Mesendoderm (in vitro differentiated cells): ENCODE results near the gene GAL.

Source experiments
- DNase-seq: peaks from one replicate; pipeline ENCODE4 v3.0.0; 2013
- H2AK5ac ChIP-seq: 2 replicates; pipeline ENCODE4 v1.6.1; 2013; ENCODE audit warnings: low read length, inconsistent platforms
- H2BK120ac ChIP-seq: 2 replicates; pipeline ENCODE4 v1.6.1; 2013; ENCODE audit warnings: low read depth, mild to moderate bottlenecking, low read length, moderate library complexity, mixed read lengths
- H2BK15ac ChIP-seq: replicated peaks from 2 replicates; pipeline ENCODE4 v1.6.1; 2013; ENCODE audit warnings: low read depth, mild to moderate bottlenecking, moderate library complexity
- H2BK5ac ChIP-seq: 2 replicates; pipeline ENCODE4 v1.6.1; 2013; ENCODE audit warnings: low read length, inconsistent platforms
- H3K18ac ChIP-seq: 2 replicates; pipeline ENCODE4 v1.6.1; 2013; ENCODE audit warnings: mild to moderate bottlenecking, low read length, mixed read lengths
- H3K23ac ChIP-seq: one replicate; pipeline ENCODE4 v1.6.1; 2013; ENCODE audit warnings: low read length
- H3K27ac ChIP-seq: 2 replicates; pipeline ENCODE4 v1.5.1; 2013; ENCODE audit warnings: low read depth, mild to moderate bottlenecking, inconsistent platforms, low read length, moderate library complexity
- H3K27me3 ChIP-seq: 2 replicates; pipeline ENCODE4 v1.6.1; 2013; ENCODE audit warnings: low read length, control low read depth, mild to moderate bottlenecking, inconsistent platforms; ENCODE audit not compliant: insufficient read depth, poor library complexity
- H3K36me3 ChIP-seq: 2 replicates; pipeline ENCODE4 v1.6.1; 2013; ENCODE audit warnings: low read length, inconsistent platforms; ENCODE audit not compliant: control insufficient read depth, insufficient read depth
- H3K4ac ChIP-seq: one replicate; pipeline ENCODE4 v1.6.1; 2013; ENCODE audit warnings: low read depth, mild to moderate bottlenecking, low read length, moderate library complexity
- H3K4me1 ChIP-seq: 2 replicates; pipeline ENCODE4 v1.6.1; 2013; ENCODE audit warnings: low read depth, low read length, inconsistent platforms; ENCODE audit not compliant: control insufficient read depth
- H3K4me2 ChIP-seq: 2 replicates; pipeline ENCODE4 v1.6.1; 2013; ENCODE audit warnings: low read length
- H3K4me3 ChIP-seq: 2 replicates; pipeline ENCODE4 v1.5.1; 2013; ENCODE audit warnings: mild to moderate bottlenecking, low read length
- H3K56ac ChIP-seq: one replicate; pipeline ENCODE4 v1.6.1; 2013; ENCODE audit warnings: low read length
- H3K79me1 ChIP-seq: 2 replicates; pipeline ENCODE4 v1.6.1; 2013; ENCODE audit warnings: low read length, inconsistent platforms
- H3K79me2 ChIP-seq: 2 replicates; pipeline ENCODE4 v1.6.1; 2013; ENCODE audit warnings: mild to moderate bottlenecking, low read length; ENCODE audit not compliant: control insufficient read depth, insufficient read depth
- H3K9ac ChIP-seq: 2 replicates; pipeline ENCODE4 v1.6.1; 2013; ENCODE audit warnings: low read length, inconsistent platforms
- H4K5ac ChIP-seq: one replicate; pipeline ENCODE4 v1.6.1; 2013; ENCODE audit warnings: low read length
- H4K8ac ChIP-seq: one replicate; pipeline ENCODE4 v1.6.1; 2013; ENCODE audit warnings: low read depth, mild to moderate bottlenecking, control low read depth, low read length, moderate library complexity
- WGBS: extraction: QIAGEN DNeasy Blood & Tissue Kit; methylation state at CpG from one replicate; pipeline ENCODE4 v1.1.7; 2013; ENCODE audit warnings: low lambda C conversion rate, missing lambda C conversion rate; ENCODE audit not compliant: insufficient coverage; ENCODE audit errors: extremely low coverage; 5-methylcytosine and 5-hydroxymethylcytosine counted together

GAL gene

GRCh38 chr11:68715456-68716122 is 31.2 kb downstream of the GAL start:
- Histone ChIP-seq H3K27me3 (no peaks in the 10 kb centered on the region), H2AK5ac (no peak overlapping the region), H3K4me2 (no peak overlapping the region), H2BK5ac (no peak overlapping the region), H4K8ac (no peak overlapping the region), H3K18ac (no peak overlapping the region), H3K79me2 (no peaks in the 10 kb centered on the region), H2BK15ac (no peak overlapping the region), H3K36me3 (no peaks in the 10 kb centered on the region), H3K56ac (peak overlapping the region; percentile 18), H2BK120ac (no peak overlapping the region), H3K9ac (no peak overlapping the region), H3K4me3 (no peak overlapping the region), H4K5ac (no peak overlapping the region), H3K23ac (no peak overlapping the region), H3K4ac (no peak overlapping the region), H3K79me1 (no peaks in the 10 kb centered on the region), H3K4me1 (peaks cover 2% of the 10 kb centered on the region), H3K27ac (no peak overlapping the region)
- DNase-seq: no peak
- no CpG with 5 or more reads among the region's 11 CpGs for WGBS

GRCh38 chr11:68721075-68721474 is 36.7 kb downstream of the GAL start:
- no CpG with 5 or more reads among the region's 2 CpGs for WGBS
- Histone ChIP-seq H3K4me3 (no peak overlapping the region), H3K23ac (no peak overlapping the region), H3K56ac (no peak overlapping the region), H3K4me1 (no peaks in the 10 kb centered on the region), H2BK15ac (no peak overlapping the region), H4K8ac (no peak overlapping the region), H3K36me3 (no peaks in the 10 kb centered on the region), H3K9ac (no peak overlapping the region), H2AK5ac (no peak overlapping the region), H2BK5ac (no peak overlapping the region), H2BK120ac (no peak overlapping the region), H3K79me1 (no peaks in the 10 kb centered on the region), H3K4me2 (no peak overlapping the region), H3K18ac (no peak overlapping the region), H4K5ac (no peak overlapping the region), H3K4ac (no peak overlapping the region), H3K79me2 (no peaks in the 10 kb centered on the region), H3K27me3 (no peaks in the 10 kb centered on the region), H3K27ac (no peak overlapping the region)
- DNase-seq: no peak

- Histone ChIP-seq H3K56ac (no peak overlapping the region), H3K27ac (no peak overlapping the region), H3K4me1 (no peaks in the 10 kb centered on the region), H3K23ac (no peak overlapping the region), H3K36me3 (no peaks in the 10 kb centered on the region), H3K4ac (no peak overlapping the region), H3K79me1 (no peaks in the 10 kb centered on the region), H2BK5ac (no peak overlapping the region), H3K79me2 (no peaks in the 10 kb centered on the region), H4K8ac (no peak overlapping the region), H3K9ac (no peak overlapping the region), H2BK120ac (no peak overlapping the region), H4K5ac (no peak overlapping the region), H3K18ac (no peak overlapping the region), H3K27me3 (no peaks in the 10 kb centered on the region), H2AK5ac (no peak overlapping the region), H2BK15ac (no peak overlapping the region), H3K4me3 (no peak overlapping the region), H3K4me2 (no peak overlapping the region)
- DNase-seq: no peak
- no CpG with 5 or more reads among the region's 1 CpG for WGBS
These were observed 37.8 kb downstream of the GAL start for GRCh38 chr11:68722143-68722542.

- no peaks in the 10 kb centered on the region for H3K36me3 ChIP-seq
- H3K79me1 ChIP-seq: no peaks in the 10 kb centered on the region
- no peak overlapping the region for H2BK5ac ChIP-seq
- no peak overlapping the region for H3K4me3 ChIP-seq
- H2BK120ac ChIP-seq: no peak overlapping the region
- no peaks in the 10 kb centered on the region for H3K4me1 ChIP-seq
- WGBS: no CpG with 5 or more reads among the region's 4 CpGs
- no peak overlapping the region for H4K5ac ChIP-seq
- H2AK5ac ChIP-seq: no peak overlapping the region
- no peaks in the 10 kb centered on the region for H3K27me3 ChIP-seq
- H3K9ac ChIP-seq: no peak overlapping the region
- H3K56ac ChIP-seq: no peak overlapping the region
- DNase-seq: peak; percentile 10
- H2BK15ac ChIP-seq: no peak overlapping the region
- no peak overlapping the region for H3K23ac ChIP-seq
- no peak overlapping the region for H3K18ac ChIP-seq
- H3K27ac ChIP-seq: no peak overlapping the region
- H4K8ac ChIP-seq: no peak overlapping the region
- no peak overlapping the region for H3K4me2 ChIP-seq
- H3K4ac ChIP-seq: no peak overlapping the region
- H3K79me2 ChIP-seq: no peaks in the 10 kb centered on the region
These were observed 39.9 kb downstream of the GAL start for GRCh38 chr11:68724293-68724692.

GRCh38 chr11:68727783-68728182 is 43.4 kb downstream of the GAL start:
- no peaks in the 10 kb centered on the region for H3K79me2 ChIP-seq
- no peak overlapping the region for H3K9ac ChIP-seq
- no peak overlapping the region for H2AK5ac ChIP-seq
- H2BK5ac ChIP-seq: no peak overlapping the region
- H3K56ac ChIP-seq: no peak overlapping the region
- no peak overlapping the region for H3K27ac ChIP-seq
- no peak overlapping the region for H2BK120ac ChIP-seq
- no peak overlapping the region for H4K8ac ChIP-seq
- no peaks in the 10 kb centered on the region for H3K27me3 ChIP-seq
- peak; percentile 17 for DNase-seq
- H3K4ac ChIP-seq: no peak overlapping the region
- no CpG with 5 or more reads among the region's 6 CpGs for WGBS
- H3K36me3 ChIP-seq: no peaks in the 10 kb centered on the region
- H3K4me2 ChIP-seq: no peak overlapping the region
- H3K4me3 ChIP-seq: no peak overlapping the region
- H2BK15ac ChIP-seq: no peak overlapping the region
- no peak overlapping the region for H3K23ac ChIP-seq
- H3K4me1 ChIP-seq: no peaks in the 10 kb centered on the region
- H3K79me1 ChIP-seq: no peaks in the 10 kb centered on the region
- no peak overlapping the region for H3K18ac ChIP-seq
- no peak overlapping the region for H4K5ac ChIP-seq

- Histone ChIP-seq H2BK120ac (no peak overlapping the region), H2AK5ac (no peak overlapping the region), H4K5ac (no peak overlapping the region), H3K27ac (no peak overlapping the region), H3K79me2 (no peaks in the 10 kb centered on the region), H2BK15ac (no peak overlapping the region), H3K4me3 (no peak overlapping the region), H3K9ac (no peak overlapping the region), H3K36me3 (no peaks in the 10 kb centered on the region), H3K18ac (no peak overlapping the region), H4K8ac (no peak overlapping the region), H3K27me3 (no peaks in the 10 kb centered on the region), H2BK5ac (no peak overlapping the region), H3K23ac (no peak overlapping the region), H3K4me2 (no peak overlapping the region), H3K4ac (no peak overlapping the region), H3K79me1 (no peaks in the 10 kb centered on the region), H3K56ac (no peak overlapping the region), H3K4me1 (no peaks in the 10 kb centered on the region)
- no peak for DNase-seq
- WGBS: no CpG with 5 or more reads among the region's 7 CpGs
These were observed 49.8 kb downstream of the GAL start for GRCh38 chr11:68734111-68734510.
